Measurements from ENCODE around the gene UNC119B. TPM values are rescaled to one million over a fixed set of nuclear protein-coding genes. Genes with fewer than 3 reads are reported as not detected.

The UNC119B gene
- polyA plus RNA-seq, 1 of the 3 experiments (the other 2 are of a cell fraction): 23.6 TPM

DNA sequence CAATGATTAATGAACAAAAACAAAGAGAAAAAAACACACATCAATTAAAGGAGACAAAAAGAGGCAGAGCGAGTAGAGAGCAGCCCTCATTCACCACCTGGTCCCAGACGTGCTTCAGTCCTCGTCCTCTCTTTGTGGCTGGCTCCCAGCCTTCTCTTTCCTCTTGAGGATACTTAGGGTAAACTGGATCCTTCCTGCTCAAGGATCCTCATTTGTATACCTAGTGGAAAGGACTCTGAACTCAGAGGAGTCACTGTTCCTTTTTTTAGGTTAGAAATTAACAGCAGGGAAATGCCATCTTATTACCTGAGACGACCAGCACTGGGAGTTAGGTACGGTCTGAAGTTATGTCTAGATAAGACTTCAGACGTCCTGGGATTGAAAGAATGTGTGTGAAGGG, 13.6 kb upstream of the UNC119B start:
- Histone ChIP-seq H3K4me3 (ENCODE audit: low read depth in 2 of 2, low read length in 1 of 2) (no peak overlapping the region), H4K20me1 (ENCODE audit: insufficient read depth) (peaks cover 21% of the 10 kb centered on the region), H3K36me3 (replicated peaks in 1 of 2; ENCODE audit: control insufficient read depth in 1 of 2, insufficient read depth in 2 of 2, low read length in 1 of 2) (peaks cover 24 to 77% of the 10 kb centered on the region in 2 experiments), H3K27ac (ENCODE audit: low read depth in 2 of 2, low read length in 1 of 2) (no peak overlapping the region), H3K9me3 (no peaks in the 10 kb centered on the region), H3K4me1 (ENCODE audit: control insufficient read depth in 1 of 2, insufficient read depth in 2 of 2, low read depth in 1 of 2, low read length in 1 of 2) (peaks cover 0 to 2% of the 10 kb centered on the region in 2 experiments; a peak in 1 of 4 replicates), H3K27me3 (ENCODE audit: insufficient read depth) (no peaks in the 10 kb centered on the region), H3F3A (replicated peaks; ENCODE audit: insufficient read depth) (no peaks in the 10 kb centered on the region), H2AFZ (ENCODE audit: low read depth) (no peak overlapping the region), H3K9ac (no peak overlapping the region), H3K79me2 (ENCODE audit: insufficient read depth) (peaks cover 25% of the 10 kb centered on the region), H3K4me2 (no peak overlapping the region), H3K9me2 (no peaks in the 10 kb centered on the region)
- 86% methylated on average over 6 of the region's 6 CpGs for WGBS (ENCODE audit: low lambda C conversion rate)
- ChIA-PET CTCF (no interaction called here), POLR2A (no interaction called here)
- TF ChIP-seq POLR2AphosphoS5 (IDR thresholded peaks at IDR 0.05; ENCODE audit: low read depth, low read length) (no peak), RAD21 (IDR thresholded peaks at IDR 0.05; ENCODE audit: low read length) (no peak), TAF1 (IDR thresholded peaks at IDR 0.05; ENCODE audit: borderline replicate concordance, low read depth, low read length) (no peak), SIN3A (IDR thresholded peaks at IDR 0.05; ENCODE audit: borderline replicate concordance, low read depth, low read length) (no peak), TEAD4 (IDR thresholded peaks at IDR 0.05; ENCODE audit: borderline replicate concordance, insufficient read depth) (no peak), FOXJ3 (CRISPR knock-in tag; IDR thresholded peaks at IDR 0.05) (no peak), GABPA (IDR thresholded peaks at IDR 0.05; ENCODE audit: low read depth) (no peak)
- TF ChIP-seq, protein P1, sequence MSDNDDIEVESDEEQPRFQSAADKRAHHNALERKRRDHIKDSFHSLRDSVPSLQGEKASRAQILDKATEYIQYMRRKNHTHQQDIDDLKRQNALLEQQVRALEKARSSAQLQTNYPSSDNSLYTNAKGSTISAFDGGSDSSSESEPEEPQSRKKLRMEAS (IDR thresholded peaks at IDR 0.05; ENCODE audit: low read depth): no peak
- TF ChIP-seq, protein P2, sequence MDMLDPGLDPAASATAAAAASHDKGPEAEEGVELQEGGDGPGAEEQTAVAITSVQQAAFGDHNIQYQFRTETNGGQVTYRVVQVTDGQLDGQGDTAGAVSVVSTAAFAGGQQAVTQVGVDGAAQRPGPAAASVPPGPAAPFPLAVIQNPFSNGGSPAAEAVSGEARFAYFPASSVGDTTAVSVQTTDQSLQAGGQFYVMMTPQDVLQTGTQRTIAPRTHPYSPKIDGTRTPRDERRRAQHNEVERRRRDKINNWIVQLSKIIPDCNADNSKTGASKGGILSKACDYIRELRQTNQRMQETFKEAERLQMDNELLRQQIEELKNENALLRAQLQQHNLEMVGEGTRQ (IDR thresholded peaks at IDR 0.05; ENCODE audit: borderline replicate concordance, low read depth, low read length): no peak
- DNase-seq: no peak

DNA sequence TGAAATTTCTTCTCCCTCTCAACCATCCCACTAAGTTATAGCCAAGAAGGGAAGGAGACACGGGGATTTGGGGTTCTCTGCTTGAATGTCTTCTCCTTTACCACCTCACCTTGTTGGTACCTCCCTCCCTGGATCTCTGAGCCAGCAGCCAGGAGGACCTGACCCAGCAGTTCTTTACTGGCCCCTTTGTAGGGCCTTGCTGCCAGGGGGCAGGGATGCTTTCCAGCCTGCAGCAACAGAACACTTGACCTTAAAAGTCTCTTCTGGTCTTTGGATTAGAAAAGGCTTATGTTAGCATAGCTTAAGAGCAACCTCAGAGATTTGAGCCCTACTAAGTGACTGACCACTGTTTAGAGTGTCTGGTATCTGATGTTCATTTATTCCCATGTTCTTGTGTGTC, 12.9 kb upstream of the UNC119B start:
- no peak overlapping the region for H2AFZ ChIP-seq (ENCODE audit: low read depth)
- H3K36me3 ChIP-seq (replicated peaks in 1 of 2; ENCODE audit: control insufficient read depth in 1 of 2, insufficient read depth in 2 of 2, low read length in 1 of 2): peaks cover 24 to 77% of the 10 kb centered on the region in 2 experiments
- peaks cover 18% of the 10 kb centered on the region; the same call in 1 of the 2 replicates for H3K79me2 ChIP-seq (ENCODE audit: insufficient read depth)
- no peak for DNase-seq
- CTCF ChIA-PET: interaction anchor here (0.6 to 1.4 kb wide), 4 partner anchors 17 to 395 kb away, joined by 3 to 4 read pairs (median 4); partner anchors contain the start of gene SIRT4
- no peaks in the 10 kb centered on the region for H3K27me3 ChIP-seq (ENCODE audit: insufficient read depth)
- H3F3A ChIP-seq (replicated peaks; ENCODE audit: insufficient read depth): no peaks in the 10 kb centered on the region
- no peaks in the 10 kb centered on the region for H3K9me3 ChIP-seq
- no peak overlapping the region for H3K27ac ChIP-seq (ENCODE audit: low read depth in 2 of 2, low read length in 1 of 2)
- no peak overlapping the region for H3K9ac ChIP-seq
- peaks cover 0 to 2% of the 10 kb centered on the region in 2 experiments; a peak in 1 of 4 replicates for H3K4me1 ChIP-seq (ENCODE audit: control insufficient read depth in 1 of 2, insufficient read depth in 2 of 2, low read depth in 1 of 2, low read length in 1 of 2)
- POLR2A ChIA-PET: no interaction called here
- WGBS (ENCODE audit: low lambda C conversion rate): 97% methylated on average over 1 of the region's 1 CpG
- H3K9me2 ChIP-seq: no peaks in the 10 kb centered on the region
- H3K4me2 ChIP-seq: no peak overlapping the region
- peaks cover 13% of the 10 kb centered on the region for H4K20me1 ChIP-seq (ENCODE audit: insufficient read depth)
- no peak overlapping the region for H3K4me3 ChIP-seq (ENCODE audit: low read depth in 2 of 2, low read length in 1 of 2)
- TF ChIP-seq, protein P1 (IDR thresholded peaks at IDR 0.05; ENCODE audit: low read depth): no peak
- TF ChIP-seq RAD21 (IDR thresholded peaks at IDR 0.05; ENCODE audit: low read length) (no peak), CHD2 (IDR thresholded peaks at IDR 0.05; ENCODE audit: low read length, partially characterized antibody) (no peak), POLR2AphosphoS5 (IDR thresholded peaks at IDR 0.05; ENCODE audit: low read depth, low read length) (no peak), EZH2phosphoT487 (IDR thresholded peaks at IDR 0.05; ENCODE audit: borderline replicate concordance, low read depth) (no peak), MXI1 (IDR thresholded peaks at IDR 0.05; ENCODE audit: low read depth, low read length) (no peak), FOSL2 (IDR thresholded peaks at IDR 0.05; ENCODE audit: borderline replicate concordance, low read depth) (no peak), EP300 (IDR thresholded peaks at IDR 0.05; ENCODE audit: borderline replicate concordance in 1 of 2, low read depth in 1 of 2, low read length in 1 of 2) (no peak), ELF1 (IDR thresholded peaks at IDR 0.05) (no peak), RFX5 (IDR thresholded peaks at IDR 0.05; ENCODE audit: low read length) (no peak), SIN3A (IDR thresholded peaks at IDR 0.05; ENCODE audit: borderline replicate concordance, low read depth, low read length) (no peak)
- TF ChIP-seq, protein P3, sequence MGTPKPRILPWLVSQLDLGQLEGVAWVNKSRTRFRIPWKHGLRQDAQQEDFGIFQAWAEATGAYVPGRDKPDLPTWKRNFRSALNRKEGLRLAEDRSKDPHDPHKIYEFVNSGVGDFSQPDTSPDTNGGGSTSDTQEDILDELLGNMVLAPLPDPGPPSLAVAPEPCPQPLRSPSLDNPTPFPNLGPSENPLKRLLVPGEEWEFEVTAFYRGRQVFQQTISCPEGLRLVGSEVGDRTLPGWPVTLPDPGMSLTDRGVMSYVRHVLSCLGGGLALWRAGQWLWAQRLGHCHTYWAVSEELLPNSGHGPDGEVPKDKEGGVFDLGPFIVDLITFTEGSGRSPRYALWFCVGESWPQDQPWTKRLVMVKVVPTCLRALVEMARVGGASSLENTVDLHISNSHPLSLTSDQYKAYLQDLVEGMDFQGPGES (IDR thresholded peaks at IDR 0.05; ENCODE audit: low read depth, low read length): no peak
- TF ChIP-seq, protein P4, sequence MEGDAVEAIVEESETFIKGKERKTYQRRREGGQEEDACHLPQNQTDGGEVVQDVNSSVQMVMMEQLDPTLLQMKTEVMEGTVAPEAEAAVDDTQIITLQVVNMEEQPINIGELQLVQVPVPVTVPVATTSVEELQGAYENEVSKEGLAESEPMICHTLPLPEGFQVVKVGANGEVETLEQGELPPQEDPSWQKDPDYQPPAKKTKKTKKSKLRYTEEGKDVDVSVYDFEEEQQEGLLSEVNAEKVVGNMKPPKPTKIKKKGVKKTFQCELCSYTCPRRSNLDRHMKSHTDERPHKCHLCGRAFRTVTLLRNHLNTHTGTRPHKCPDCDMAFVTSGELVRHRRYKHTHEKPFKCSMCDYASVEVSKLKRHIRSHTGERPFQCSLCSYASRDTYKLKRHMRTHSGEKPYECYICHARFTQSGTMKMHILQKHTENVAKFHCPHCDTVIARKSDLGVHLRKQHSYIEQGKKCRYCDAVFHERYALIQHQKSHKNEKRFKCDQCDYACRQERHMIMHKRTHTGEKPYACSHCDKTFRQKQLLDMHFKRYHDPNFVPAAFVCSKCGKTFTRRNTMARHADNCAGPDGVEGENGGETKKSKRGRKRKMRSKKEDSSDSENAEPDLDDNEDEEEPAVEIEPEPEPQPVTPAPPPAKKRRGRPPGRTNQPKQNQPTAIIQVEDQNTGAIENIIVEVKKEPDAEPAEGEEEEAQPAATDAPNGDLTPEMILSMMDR (IDR thresholded peaks at IDR 0.05): no peak
- TF ChIP-seq, protein P5, sequence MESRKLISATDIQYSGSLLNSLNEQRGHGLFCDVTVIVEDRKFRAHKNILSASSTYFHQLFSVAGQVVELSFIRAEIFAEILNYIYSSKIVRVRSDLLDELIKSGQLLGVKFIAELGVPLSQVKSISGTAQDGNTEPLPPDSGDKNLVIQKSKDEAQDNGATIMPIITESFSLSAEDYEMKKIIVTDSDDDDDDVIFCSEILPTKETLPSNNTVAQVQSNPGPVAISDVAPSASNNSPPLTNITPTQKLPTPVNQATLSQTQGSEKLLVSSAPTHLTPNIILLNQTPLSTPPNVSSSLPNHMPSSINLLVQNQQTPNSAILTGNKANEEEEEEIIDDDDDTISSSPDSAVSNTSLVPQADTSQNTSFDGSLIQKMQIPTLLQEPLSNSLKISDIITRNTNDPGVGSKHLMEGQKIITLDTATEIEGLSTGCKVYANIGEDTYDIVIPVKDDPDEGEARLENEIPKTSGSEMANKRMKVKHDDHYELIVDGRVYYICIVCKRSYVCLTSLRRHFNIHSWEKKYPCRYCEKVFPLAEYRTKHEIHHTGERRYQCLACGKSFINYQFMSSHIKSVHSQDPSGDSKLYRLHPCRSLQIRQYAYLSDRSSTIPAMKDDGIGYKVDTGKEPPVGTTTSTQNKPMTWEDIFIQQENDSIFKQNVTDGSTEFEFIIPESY (IDR thresholded peaks at IDR 0.05; ENCODE audit: borderline replicate concordance, low read depth): no peak
